AG04450 (cell line): ENCODE data around the gene PDLIM1. TPM values are rescaled to one million over a fixed set of nuclear protein-coding genes. Genes with fewer than 3 reads are reported as not detected.

Source experiments
- CTCF ChIA-PET: fragments of 300-600, 350-600 bp; formaldehyde crosslinking; extraction: SDS; loops from one replicate; lab custom pipeline; 2022; ENCODE audit warnings: antibody characterized with exemption, inconsistent platforms; lab: Charles Lee
- POLR2A ChIA-PET: fragments of 350-600 bp; formaldehyde crosslinking; extraction: SDS; loops from one replicate; lab custom pipeline; 2021; ENCODE audit warnings: antibody characterized with exemption, inconsistent platforms; lab: Yijun Ruan, JAX
- DNase-seq: peaks from one replicate; pipeline ENCODE4 v3.0.0-alpha.2; 2011; ENCODE audit warnings: low read depth, low spot score
- H3K27ac ChIP-seq: one replicate; pipeline ENCODE4 v1.5.1; 2012; ENCODE audit warnings: low read depth, low read length, control low read depth
- H3K27me3 ChIP-seq: one replicate; pipeline ENCODE4 v1.6.0; 2012; ENCODE audit warnings: low read length; ENCODE audit not compliant: control insufficient read depth, insufficient read depth
- H3K4me3 ChIP-seq: 2 replicates; pipeline ENCODE4 v1.5.1; 2011; ENCODE audit warnings: mild to moderate bottlenecking, low read depth, low read length, control low read depth
- H3K9me3 ChIP-seq: 2 replicates; pipeline ENCODE4 v1.5.1; 2012; ENCODE audit warnings: low read length; ENCODE audit not compliant: control insufficient read depth, insufficient read depth
- polyA plus RNA-seq: library from polyadenylated mRNA; depleted of rRNA; stranded (reverse); fragments of >200 nt; gene quantifications from 2 replicates; pipeline ENCODE4 v1.2.3, GENCODE V29; 2011
- TF ChIP-seq, protein P1 (sequence below): IDR thresholded peaks from 2 replicates; pipeline ENCODE4 v1.5.1; 2011; ENCODE audit warnings: low read depth, low read length, control low read depth, inconsistent platforms

Gene PDLIM1
- polyA plus RNA-seq, 1 experiment: 255 TPM

- TF ChIP-seq, protein P1, sequence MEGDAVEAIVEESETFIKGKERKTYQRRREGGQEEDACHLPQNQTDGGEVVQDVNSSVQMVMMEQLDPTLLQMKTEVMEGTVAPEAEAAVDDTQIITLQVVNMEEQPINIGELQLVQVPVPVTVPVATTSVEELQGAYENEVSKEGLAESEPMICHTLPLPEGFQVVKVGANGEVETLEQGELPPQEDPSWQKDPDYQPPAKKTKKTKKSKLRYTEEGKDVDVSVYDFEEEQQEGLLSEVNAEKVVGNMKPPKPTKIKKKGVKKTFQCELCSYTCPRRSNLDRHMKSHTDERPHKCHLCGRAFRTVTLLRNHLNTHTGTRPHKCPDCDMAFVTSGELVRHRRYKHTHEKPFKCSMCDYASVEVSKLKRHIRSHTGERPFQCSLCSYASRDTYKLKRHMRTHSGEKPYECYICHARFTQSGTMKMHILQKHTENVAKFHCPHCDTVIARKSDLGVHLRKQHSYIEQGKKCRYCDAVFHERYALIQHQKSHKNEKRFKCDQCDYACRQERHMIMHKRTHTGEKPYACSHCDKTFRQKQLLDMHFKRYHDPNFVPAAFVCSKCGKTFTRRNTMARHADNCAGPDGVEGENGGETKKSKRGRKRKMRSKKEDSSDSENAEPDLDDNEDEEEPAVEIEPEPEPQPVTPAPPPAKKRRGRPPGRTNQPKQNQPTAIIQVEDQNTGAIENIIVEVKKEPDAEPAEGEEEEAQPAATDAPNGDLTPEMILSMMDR: no peak
- Histone ChIP-seq H3K27ac (no peak overlapping the region), H3K9me3 (no peaks in the 10 kb centered on the region), H3K4me3 (no peak overlapping the region), H3K27me3 (no peaks in the 10 kb centered on the region)
- ChIA-PET CTCF (interaction anchor here (0.5 kb wide), 1 partner anchor 19 kb away, joined by 6 read pairs; no protein-coding TSS in a partner anchor), POLR2A (no interaction called here)
- no peak for DNase-seq
Measured at GRCh38 chr10:95306851-95307250, 16.0 kb upstream of the PDLIM1 start.

GRCh38 chr10:95306318-95306650 lies 15.5 kb upstream of the PDLIM1 start:
- ChIA-PET CTCF (interaction anchor here (0.5 kb wide), 1 partner anchor 19 kb away, joined by 6 read pairs; no protein-coding TSS in a partner anchor), POLR2A (no interaction called here)
- no peaks in the 10 kb centered on the region for H3K9me3 ChIP-seq
- no peak overlapping the region for H3K4me3 ChIP-seq
- no peak overlapping the region for H3K27ac ChIP-seq
- no peaks in the 10 kb centered on the region for H3K27me3 ChIP-seq
- DNase-seq: no peak
- TF ChIP-seq, protein P1: no peak

DNA sequence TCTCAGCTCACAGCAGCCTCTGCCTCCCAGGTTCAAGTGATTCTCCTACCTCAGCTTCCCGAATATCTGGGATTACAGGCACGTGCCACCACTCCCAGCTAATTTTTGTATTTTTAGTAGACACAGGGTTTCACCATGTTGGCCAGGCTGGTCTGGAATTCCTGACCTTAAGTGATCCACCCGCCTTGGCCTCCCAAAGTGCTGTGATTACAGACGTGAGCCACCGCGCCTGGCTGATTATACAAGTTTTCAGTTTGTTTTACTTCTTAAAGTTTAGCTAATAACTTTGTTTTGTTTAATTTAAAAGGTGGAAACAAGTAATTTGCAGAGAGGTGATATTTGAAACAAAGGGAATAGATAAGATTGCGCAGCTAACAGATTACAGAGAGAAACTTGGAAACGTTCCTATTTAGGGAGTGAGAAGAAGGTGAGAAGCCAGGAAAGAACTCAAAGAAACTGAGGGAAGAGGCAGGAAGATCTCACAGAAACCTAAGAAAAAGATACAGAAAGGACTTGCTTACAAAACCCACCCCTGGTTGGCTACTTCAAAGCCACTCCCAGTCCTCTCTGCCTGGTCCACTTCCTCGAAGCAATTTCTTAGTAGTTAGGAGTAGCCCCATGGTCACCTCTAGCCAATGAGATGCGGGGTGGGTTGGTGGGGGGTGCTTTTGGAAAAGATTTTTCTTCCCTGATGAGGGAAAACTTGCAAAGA lies 15.0 kb upstream of the PDLIM1 start:
- Histone ChIP-seq H3K9me3 (no peaks in the 10 kb centered on the region), H3K27me3 (no peaks in the 10 kb centered on the region), H3K27ac (no peak overlapping the region), H3K4me3 (no peak overlapping the region)
- DNase-seq: no peak
- CTCF ChIA-PET: no interaction called here
- POLR2A ChIA-PET: no interaction called here
- TF ChIP-seq, protein P1: no peak

DNA sequence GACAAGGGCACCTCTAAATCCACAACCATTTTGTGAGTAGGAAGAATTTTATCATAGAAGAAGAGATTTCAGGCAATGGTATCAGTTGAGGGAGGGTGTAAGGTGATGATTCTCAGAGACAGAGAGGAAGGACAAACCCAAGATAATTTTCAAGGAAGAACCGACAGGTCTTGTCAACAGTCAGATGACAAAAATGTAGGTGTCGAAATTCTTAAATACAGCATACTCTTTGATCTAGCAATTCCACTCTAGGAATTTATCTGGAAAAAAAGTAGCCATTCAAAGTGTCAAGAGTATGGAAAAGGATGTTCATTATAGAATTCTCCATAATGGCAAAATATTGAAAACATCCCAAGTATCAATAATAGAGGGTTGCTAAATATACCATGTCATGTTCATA lies 14.2 kb upstream of the PDLIM1 start:
- CTCF ChIA-PET: no interaction called here
- TF ChIP-seq, protein P1: no peak
- H3K27ac ChIP-seq: no peak overlapping the region
- no peak overlapping the region for H3K4me3 ChIP-seq
- no peak for DNase-seq
- POLR2A ChIA-PET: no interaction called here
- no peaks in the 10 kb centered on the region for H3K27me3 ChIP-seq
- H3K9me3 ChIP-seq: no peaks in the 10 kb centered on the region

- Histone ChIP-seq H3K27me3 (no peaks in the 10 kb centered on the region), H3K9me3 (no peaks in the 10 kb centered on the region), H3K4me3 (no peak overlapping the region), H3K27ac (no peak overlapping the region)
- DNase-seq: no peak
- ChIA-PET CTCF (no interaction called here), POLR2A (no interaction called here)
- TF ChIP-seq, protein P1: no peak
Measured at GRCh38 chr10:95304463-95304862, 13.7 kb upstream of the PDLIM1 start.
